ENCODE results near the gene COL15A1. TPM values are rescaled to one million over a fixed set of nuclear protein-coding genes. Genes with fewer than 3 reads are reported as not detected.

The COL15A1 gene
- total RNA-seq, 1 experiment from 2014 or later, result not detected

DNA sequence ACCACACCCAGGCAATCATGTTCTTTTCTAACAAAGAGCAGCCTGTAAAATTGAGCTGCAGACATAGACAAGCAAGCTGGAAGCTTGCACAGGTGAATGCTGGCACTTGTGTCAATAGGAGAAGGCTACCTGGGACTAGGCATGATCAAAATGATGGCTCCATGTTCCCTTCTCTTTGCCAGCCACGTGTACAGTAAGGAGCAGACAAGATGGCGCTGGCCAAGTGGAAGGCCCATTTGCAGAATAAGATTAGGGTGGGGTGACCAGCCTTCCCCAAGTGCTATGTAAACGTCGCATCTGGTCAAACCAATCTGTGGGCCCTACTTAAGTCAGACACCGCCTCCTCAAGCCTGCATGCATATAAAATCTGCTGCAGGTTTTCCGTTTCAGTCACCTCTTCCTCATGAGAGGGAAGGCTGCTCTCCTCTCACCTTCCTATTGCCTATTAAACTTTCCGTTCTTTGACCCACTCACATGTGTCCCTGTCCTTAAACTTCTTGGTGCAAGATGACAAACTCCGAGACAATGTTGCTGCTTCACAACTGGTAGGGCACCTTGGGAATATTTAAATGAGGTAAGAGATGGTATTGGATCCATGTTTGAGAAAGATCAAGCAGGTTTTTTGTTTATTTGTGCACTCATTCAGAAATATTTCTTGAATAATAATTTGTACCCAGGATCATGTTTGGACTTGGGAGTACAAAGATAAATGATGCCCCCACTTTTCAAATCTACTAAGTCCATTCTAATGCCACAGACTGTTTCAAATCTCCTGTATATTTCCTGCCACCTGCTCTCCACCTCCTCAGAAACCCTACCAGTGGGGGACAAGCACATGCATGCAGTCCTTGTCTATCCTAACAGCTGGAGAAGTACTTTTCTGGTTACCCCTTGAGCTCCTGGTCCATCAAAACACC lies 130.5 kb downstream of the COL15A1 start:
- Histone ChIP-seq H3K23ac (ENCODE audit: insufficient read length, low read depth, low read length) (no peak overlapping the region), H3K79me1 (ENCODE audit: insufficient read depth, low read depth, low read length, poor library complexity, severe bottlenecking) (no peaks in the 10 kb centered on the region), H3K9ac (ENCODE audit: extremely low read depth, insufficient read length, low read length) (no peak overlapping the region), H2AFZ (ENCODE audit: low read length) (no peak overlapping the region), H3K18ac (ENCODE audit: insufficient read length, low read depth, low read length) (no peak overlapping the region), H2BK20ac (ENCODE audit: low read depth, low read length, poor library complexity, severe bottlenecking) (no peak overlapping the region), H2BK120ac (ENCODE audit: low read depth, low read length, poor library complexity, severe bottlenecking) (no peak overlapping the region), H2BK15ac (ENCODE audit: low read depth, low read length) (no peak overlapping the region), H4K91ac (ENCODE audit: insufficient read length, low read depth, low read length) (no peak overlapping the region), H3T11ph (ENCODE audit: low read length) (no peak overlapping the region), H2BK12ac (ENCODE audit: insufficient read length, low read depth, low read length) (no peak overlapping the region), H3K9me3 (ENCODE audit: control insufficient read depth, low read depth, low read length) (no peaks in the 10 kb centered on the region), H3K4me1 (ENCODE audit: insufficient read depth, low read length) (no peaks in the 10 kb centered on the region), H3K23me2 (ENCODE audit: insufficient read length, low read depth, low read length, poor library complexity, severe bottlenecking) (no peaks in the 10 kb centered on the region), H2AK5ac (ENCODE audit: insufficient read length, low read length) (no peak overlapping the region), H3K4ac (ENCODE audit: low read depth, low read length) (no peak overlapping the region), H3K14ac (ENCODE audit: insufficient read depth, low read length) (no peak overlapping the region), H2BK5ac (ENCODE audit: insufficient read length, low read length) (no peak overlapping the region), H4K8ac (replicated peaks; ENCODE audit: insufficient read length, low read depth, low read length) (no peak overlapping the region), H3K79me2 (ENCODE audit: insufficient read depth, low read length) (no peaks in the 10 kb centered on the region), H3K56ac (ENCODE audit: insufficient read length, low read depth, low read length) (no peak overlapping the region), H3K27ac (ENCODE audit: insufficient read length, low read depth, low read length) (no peak overlapping the region), H4K5ac (ENCODE audit: insufficient read length, low read depth, low read length) (no peak overlapping the region), H3K27me3 (ENCODE audit: insufficient read depth, low read length) (no peaks in the 10 kb centered on the region), H3K4me2 (ENCODE audit: insufficient read depth, insufficient read length, low read length) (no peak overlapping the region), H4K20me1 (ENCODE audit: control insufficient read depth, insufficient read depth, insufficient read length) (no peaks in the 10 kb centered on the region)
- H3K9me3 Mint-ChIP-seq, result no peaks in the 10 kb centered on the region
- TF ChIP-seq CTCF (conservative IDR thresholded peaks at IDR 0.05), result no peak
- H3K4me3 Mint-ChIP-seq, result no peak overlapping the region
- peaks cover 7% of the 10 kb centered on the region in 2 experiments; a peak in 2 of 4 replicates for H3K4me1 Mint-ChIP-seq
- no CpG with 5 or more reads among the region's 8 CpGs for WGBS (ENCODE audit: extremely low coverage, insufficient read length, low lambda C conversion rate)
- no peak for DNase-seq
- H3K27ac Mint-ChIP-seq, result no peak overlapping the region; a peak in 1 of 7 replicates
- H3K36me3 Mint-ChIP-seq (ENCODE audit: insufficient read depth in 1 of 3, low read depth in 3 of 3), result no peaks in the 10 kb centered on the region
- no peaks in the 10 kb centered on the region for H3K27me3 Mint-ChIP-seq (ENCODE audit: low read depth)
